CD14-positive monocyte (primary cell): ENCODE measurements around the gene HDC. TPM values are rescaled to one million over a fixed set of nuclear protein-coding genes. Genes with fewer than 3 reads are reported as not detected.

ENCODE experiments used
- DNase-seq, 3 donors: peaks; one replicate each; pipeline ENCODE4 v3.0.0-alpha.2; 2011 to 2022
- H2AFZ ChIP-seq: 2 replicates; pipeline ENCODE4 v1.6.0; 2012; ENCODE audit warnings: mild to moderate bottlenecking, low read depth, low read length, inconsistent platforms; ENCODE audit not compliant: insufficient read depth, poor library complexity, severe bottlenecking
- H3K27ac ChIP-seq, 2 donors: 1 replicate in 1 of 2; 2 replicates in 1 of 2; pipeline ENCODE4 v1.5.1; 2012 to 2013; ENCODE audit warnings: low read length in 2 of 2, control low read depth in 1 of 2, inconsistent platforms in 1 of 2, low read depth in 1 of 2, mild to moderate bottlenecking in 1 of 2
- H3K27me3 ChIP-seq, 2 donors: one replicate each; pipeline versions ENCODE4 v1.6.0 to v1.6.1; 2011 to 2013; ENCODE audit warnings: low read length in 2 of 2; ENCODE audit not compliant: control insufficient read depth in 2 of 2, insufficient read depth in 2 of 2
- H3K36me3 ChIP-seq, 2 donors: replicated peaks in 1 of 2; 1 replicate in 1 of 2; 2 replicates in 1 of 2; pipeline versions ENCODE4 v1.5.1 to v1.6.1; 2012 to 2013; ENCODE audit warnings: low read length in 2 of 2, control low read depth in 1 of 2, inconsistent platforms in 1 of 2, mild to moderate bottlenecking in 1 of 2; ENCODE audit not compliant: insufficient read depth in 2 of 2, control insufficient read depth in 1 of 2
- H3K4me1 ChIP-seq, 2 donors: 1 replicate in 1 of 2; 2 replicates in 1 of 2; pipeline versions ENCODE4 v1.5.1 to v1.6.1; 2012 to 2013; ENCODE audit warnings: low read length in 2 of 2, control low read depth in 1 of 2, inconsistent platforms in 1 of 2, mild to moderate bottlenecking in 1 of 2, moderate library complexity in 1 of 2; ENCODE audit not compliant: insufficient read depth in 2 of 2, control insufficient read depth in 1 of 2
- H3K4me2 ChIP-seq: replicated peaks from 2 replicates; pipeline ENCODE3; 2012; ENCODE audit warnings: low read length, moderate library complexity, mild to moderate bottlenecking; ENCODE audit not compliant: poor library complexity, severe bottlenecking; ENCODE audit errors: extremely low read depth
- H3K4me3 ChIP-seq, 3 experiments: fragments of 200-600 bp in 1 of 3; sonication (generic) in 1 of 3; replicated peaks in 1 of 3; 1 replicate in 2 of 3; 2 replicates in 1 of 3; pipeline ENCODE4 v1.5.1; 2011 to 2013; ENCODE audit warnings: low read length in 3 of 3, mild to moderate bottlenecking in 3 of 3, control low read depth in 2 of 3, low read depth in 2 of 3, inconsistent platforms in 1 of 3, moderate library complexity in 1 of 3
- H3K79me2 ChIP-seq: 2 replicates; pipeline ENCODE4 v1.6.0; 2012; ENCODE audit warnings: mild to moderate bottlenecking, control low read depth, inconsistent platforms, low read length, moderate library complexity; ENCODE audit not compliant: insufficient read depth
- H3K9ac ChIP-seq: 2 replicates; pipeline ENCODE4 v1.6.0; 2017; ENCODE audit warnings: low read length, mild to moderate bottlenecking; ENCODE audit not compliant: insufficient read depth, poor library complexity, severe bottlenecking
- H3K9me3 ChIP-seq, 2 donors: replicated peaks in 1 of 2; 1 replicate in 1 of 2; 2 replicates in 1 of 2; pipeline versions ENCODE4 v1.5.1 to v1.6.1; 2012 to 2013; ENCODE audit warnings: low read length in 2 of 2, control low read depth in 1 of 2; ENCODE audit not compliant: control insufficient read depth in 1 of 2, insufficient read depth in 1 of 2
- H4K20me1 ChIP-seq: 2 replicates; pipeline ENCODE4 v1.6.0; 2012; ENCODE audit warnings: mild to moderate bottlenecking, low read length, control low read depth, moderate library complexity; ENCODE audit not compliant: insufficient read depth
- H3K27ac Mint-ChIP-seq, 7 donors: one replicate each; pipeline ENCODE4 v1.8.0; 2020; ENCODE audit warnings: mild to moderate bottlenecking in 7 of 7, mixed read lengths in 7 of 7, moderate library complexity in 6 of 7, inconsistent platforms in 2 of 7
- H3K27me3 Mint-ChIP-seq, 3 donors: one replicate each; pipeline ENCODE4 v1.8.0; 2021 to 2022; ENCODE audit warnings: low read depth in 3 of 3, mild to moderate bottlenecking in 3 of 3, mixed read lengths in 3 of 3, moderate library complexity in 3 of 3, inconsistent platforms in 1 of 3
- H3K36me3 Mint-ChIP-seq, 2 donors: one replicate each; pipeline ENCODE4 v1.8.0; 2020; ENCODE audit warnings: mixed read lengths in 2 of 2, inconsistent platforms in 1 of 2, mild to moderate bottlenecking in 1 of 2
- H3K4me1 Mint-ChIP-seq: one replicate; pipeline ENCODE4 v1.8.0; 2020; ENCODE audit warnings: mild to moderate bottlenecking, mixed read lengths
- H3K4me3 Mint-ChIP-seq, 2 donors: one replicate each; pipeline ENCODE4 v1.8.0; 2020; ENCODE audit warnings: mild to moderate bottlenecking in 2 of 2, mixed read lengths in 2 of 2, moderate library complexity in 1 of 2
- H3K9me3 Mint-ChIP-seq, 7 donors: one replicate each; pipeline ENCODE4 v1.8.0; 2020 to 2022; ENCODE audit warnings: mixed read lengths in 7 of 7, mild to moderate bottlenecking in 6 of 7, moderate library complexity in 6 of 7, inconsistent platforms in 2 of 7
- WGBS: methylation state at CpG from one replicate; pipeline ENCODE4 v1.1.5; 2013; ENCODE audit warnings: missing lambda C conversion rate; ENCODE audit not compliant: insufficient coverage; 5-methylcytosine and 5-hydroxymethylcytosine counted together
- intact Hi-C, 2 donors: fragments of 100-400 bp; cut with micrococcal nuclease; formaldehyde crosslinking; loops; one replicate each; pipeline versions ENCODE4 v1.15.0 to v1.15.1; 2023
- polyA plus RNA-seq, 3 donors: library from polyadenylated mRNA; depleted of rRNA in 1 of 3; unstranded in 2 of 3; stranded (reverse) in 1 of 3; fragments of 300-500 nt in 2 of 3; fragments of >200 nt in 1 of 3; fragmentation: Illumina TruSeq in 2 of 3; gene quantifications; 1 replicate in 2 of 3; 2 replicates in 1 of 3; pipeline ENCODE4 v1.2.3, GENCODE V29; 2012 to 2021
- TF ChIP-seq, protein P1 (sequence below): fragments of 200-600 bp; IDR thresholded peaks from one replicate; pipeline ENCODE4 v1.8.0; 2022; ENCODE audit warnings: antibody characterized with exemption, mild to moderate bottlenecking

HDC gene
- polyA plus RNA-seq, 3 donors: 0.11 TPM; not detected in 2

DNA sequence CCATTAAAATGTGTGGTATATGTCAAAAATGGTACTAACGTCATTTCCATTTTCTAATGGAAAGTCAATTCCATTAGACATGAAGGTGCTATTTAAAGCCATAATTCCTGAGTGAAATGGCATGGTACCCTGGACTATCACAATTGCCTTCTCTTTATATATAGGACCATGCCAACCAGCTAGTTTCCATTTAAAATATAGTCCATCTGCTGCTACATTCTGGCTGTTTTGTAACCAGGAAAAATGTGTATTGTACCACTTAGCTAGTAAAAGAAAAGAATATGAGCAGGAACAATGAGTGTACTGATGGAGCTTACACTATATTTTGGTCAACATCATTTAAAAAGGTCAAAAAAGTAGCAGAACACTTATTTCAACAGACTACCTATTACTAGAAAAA lies 30.4 kb upstream of the HDC start:
- TF ChIP-seq, protein P1, sequence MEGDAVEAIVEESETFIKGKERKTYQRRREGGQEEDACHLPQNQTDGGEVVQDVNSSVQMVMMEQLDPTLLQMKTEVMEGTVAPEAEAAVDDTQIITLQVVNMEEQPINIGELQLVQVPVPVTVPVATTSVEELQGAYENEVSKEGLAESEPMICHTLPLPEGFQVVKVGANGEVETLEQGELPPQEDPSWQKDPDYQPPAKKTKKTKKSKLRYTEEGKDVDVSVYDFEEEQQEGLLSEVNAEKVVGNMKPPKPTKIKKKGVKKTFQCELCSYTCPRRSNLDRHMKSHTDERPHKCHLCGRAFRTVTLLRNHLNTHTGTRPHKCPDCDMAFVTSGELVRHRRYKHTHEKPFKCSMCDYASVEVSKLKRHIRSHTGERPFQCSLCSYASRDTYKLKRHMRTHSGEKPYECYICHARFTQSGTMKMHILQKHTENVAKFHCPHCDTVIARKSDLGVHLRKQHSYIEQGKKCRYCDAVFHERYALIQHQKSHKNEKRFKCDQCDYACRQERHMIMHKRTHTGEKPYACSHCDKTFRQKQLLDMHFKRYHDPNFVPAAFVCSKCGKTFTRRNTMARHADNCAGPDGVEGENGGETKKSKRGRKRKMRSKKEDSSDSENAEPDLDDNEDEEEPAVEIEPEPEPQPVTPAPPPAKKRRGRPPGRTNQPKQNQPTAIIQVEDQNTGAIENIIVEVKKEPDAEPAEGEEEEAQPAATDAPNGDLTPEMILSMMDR: no peak
- Histone ChIP-seq H3K27ac (no peak overlapping the region), H3K27me3 (no peaks in the 10 kb centered on the region), H3K36me3 (peaks cover 32 to 76% of the 10 kb centered on the region in 2 donors), H3K4me1 (no peaks in the 10 kb centered on the region), H4K20me1 (no peaks in the 10 kb centered on the region), H3K4me3 (no peak overlapping the region), H3K79me2 (no peaks in the 10 kb centered on the region), H3K4me2 (no peak overlapping the region), H3K9me3 (no peaks in the 10 kb centered on the region), H2AFZ (no peak overlapping the region), H3K9ac (no peak overlapping the region)
- Mint-ChIP-seq H3K27me3 (peaks cover 0 to 2% (median 0%) of the 10 kb centered on the region in 3 donors), H3K27ac (no peak overlapping the region), H3K36me3 (peaks cover 52 to 80% of the 10 kb centered on the region in 2 donors), H3K4me1 (no peaks in the 10 kb centered on the region), H3K4me3 (no peak overlapping the region), H3K9me3 (no peaks in the 10 kb centered on the region)
- whole genome bisulfite sequencing: no CpG with 5 or more reads among the region's 1 CpG
- DNase-seq: no peak
- intact Hi-C loops: no loop called here

DNA sequence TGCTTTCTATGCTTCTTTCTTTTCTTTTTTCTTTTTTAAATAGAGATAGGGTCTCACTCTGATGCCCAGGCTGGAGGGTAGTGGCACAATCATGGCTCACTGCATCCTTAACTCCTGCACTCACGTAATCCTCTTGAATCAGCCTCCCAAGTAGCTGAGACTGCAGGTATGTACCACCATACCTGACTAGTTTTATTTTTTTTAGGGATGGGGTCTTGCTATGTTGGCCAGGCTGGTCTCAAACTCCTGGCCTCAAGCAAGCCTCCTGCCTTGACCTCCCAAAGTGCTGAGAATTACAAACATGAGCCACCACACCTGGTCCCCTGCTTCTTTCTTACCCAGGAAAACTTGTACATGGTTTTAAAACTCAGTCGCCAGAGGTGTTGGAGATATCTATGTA lies 24.2 kb upstream of the HDC start:
- no peak overlapping the region for H3K4me2 ChIP-seq
- no peaks in the 10 kb centered on the region for H3K79me2 ChIP-seq
- H3K4me3 ChIP-seq: no peak overlapping the region
- H3K27ac ChIP-seq: no peak overlapping the region
- H3K4me1 Mint-ChIP-seq: no peaks in the 10 kb centered on the region
- TF ChIP-seq, protein P1: no peak
- H3K27me3 ChIP-seq: no peaks in the 10 kb centered on the region
- H3K27me3 Mint-ChIP-seq: no peaks in the 10 kb centered on the region
- no peaks in the 10 kb centered on the region for H3K9me3 ChIP-seq
- no peak overlapping the region for H3K4me3 Mint-ChIP-seq
- no CpG with 5 or more reads among the region's 2 CpGs for WGBS
- no peaks in the 10 kb centered on the region for H3K4me1 ChIP-seq
- H4K20me1 ChIP-seq: no peaks in the 10 kb centered on the region
- H3K36me3 Mint-ChIP-seq: peaks cover 51 to 70% of the 10 kb centered on the region in 2 donors
- no peak for DNase-seq
- H2AFZ ChIP-seq: no peak overlapping the region
- no peaks in the 10 kb centered on the region for H3K9me3 Mint-ChIP-seq
- H3K36me3 ChIP-seq: peaks cover 41 to 68% of the 10 kb centered on the region in 2 donors
- intact Hi-C loops: no loop called here
- no peak overlapping the region for H3K9ac ChIP-seq
- no peak overlapping the region for H3K27ac Mint-ChIP-seq
